GM12878 (cell line): ENCODE data around the gene AEN. TPM values are rescaled to one million over a fixed set of nuclear protein-coding genes. Genes with fewer than 3 reads are reported as not detected.

ENCODE experiments used
- ATAC-seq: fragments of 200-7000 bp; cut with Tn5 transposase; 3 replicates; pipeline ENCODE4 v1.9.1; 2020; ENCODE audit warnings: mild to moderate bottlenecking, moderate library complexity
- BruUV-seq: library from RNA; stranded (reverse); fragments of 400-500 nt; replicated peaks from 2 replicates; lab custom pipeline; 2021; lab: Mats Ljungman, UMichigan
- CTCF ChIA-PET: fragments of 300-600 bp; sonication (Branson Sonifier 250); formaldehyde crosslinking; extraction: SDS; loops from one replicate; lab custom pipeline; 2021; ENCODE audit warnings: inconsistent platforms; lab: Yijun Ruan, JAX
- POLR2A ChIA-PET: fragments of 350-600 bp; formaldehyde crosslinking; extraction: SDS; loops from one replicate; lab custom pipeline; 2021; ENCODE audit warnings: inconsistent platforms; lab: Charles Lee
- RAD21 ChIA-PET: fragments of 300-600 bp; sonication (Branson Sonifier 250); formaldehyde crosslinking; loops from one replicate; lab custom pipeline; 2023; ENCODE audit warnings: antibody characterized with exemption; ENCODE audit not compliant: unreplicated experiment; lab: Charles Lee
- SMC1A ChIA-PET: fragments of 300-600 bp; sonication (Branson Sonifier 250); formaldehyde crosslinking; loops from one replicate; lab custom pipeline; 2023; ENCODE audit not compliant: unreplicated experiment, uncharacterized antibody; lab: Charles Lee
- DNase-seq: peaks from one replicate; pipeline ENCODE4 v3.0.0-alpha.2; 2011; ENCODE audit warnings: low read depth, low spot score
- FAIRE-seq: peaks from 3 replicates; lab custom pipeline; 2011; peaks lifted over from hg19 to GRCh38; lab: Jason Lieb, UNC
- H2AFZ ChIP-seq: 2 replicates; pipeline ENCODE4 v1.6.0; 2011; ENCODE audit warnings: low read depth, low read length, control low read depth; ENCODE audit not compliant: control insufficient read depth
- H3K27ac ChIP-seq: 2 replicates; pipeline ENCODE4 v1.5.1; 2011; ENCODE audit warnings: control low read depth; ENCODE audit not compliant: control insufficient read depth, insufficient read depth
- H3K27me3 ChIP-seq, 2 experiments: replicated peaks in 1 of 2; 2 replicates each; pipeline versions ENCODE4 v1.6.0 to v1.6.1; 2011; ENCODE audit warnings: low read length in 1 of 2; ENCODE audit not compliant: control insufficient read depth in 2 of 2, insufficient read depth in 2 of 2
- H3K36me3 ChIP-seq, 2 experiments: 2 replicates each; pipeline ENCODE4 v1.5.1; 2011; ENCODE audit warnings: low read length in 1 of 2; ENCODE audit not compliant: control insufficient read depth in 2 of 2, insufficient read depth in 2 of 2
- H3K4me1 ChIP-seq: 2 replicates; pipeline ENCODE4 v1.6.1; 2011; ENCODE audit warnings: mild to moderate bottlenecking, low read length, moderate library complexity, mixed read lengths; ENCODE audit not compliant: control insufficient read depth, insufficient read depth
- H3K4me2 ChIP-seq: 2 replicates; pipeline ENCODE4 v1.6.0; 2011; ENCODE audit warnings: control low read depth; ENCODE audit not compliant: control insufficient read depth, insufficient read depth
- H3K4me3 ChIP-seq: fragments of 200-600 bp; sonication (generic); 2 replicates; pipeline ENCODE4 v1.5.1; 2016
- H3K79me2 ChIP-seq: 2 replicates; pipeline ENCODE4 v1.6.0; 2011; ENCODE audit warnings: low read length; ENCODE audit not compliant: control insufficient read depth, insufficient read depth
- H3K9ac ChIP-seq: 2 replicates; pipeline ENCODE4 v1.8.0; 2011; ENCODE audit warnings: low read length, control low read depth, mixed read lengths; ENCODE audit not compliant: control insufficient read depth, insufficient read depth
- H3K9me3 ChIP-seq: replicated peaks from 3 replicates; pipeline ENCODE4 v1.5.1; 2011; ENCODE audit warnings: mild to moderate bottlenecking, low read length; ENCODE audit not compliant: control insufficient read depth, insufficient read depth
- H4K20me1 ChIP-seq: 2 replicates; pipeline ENCODE4 v1.6.0; 2011; ENCODE audit not compliant: control insufficient read depth, insufficient read depth
- CEBPB ChIP-seq, 2 experiments: fragments of 150-350 bp in 1 of 2; IDR thresholded peaks; 2 replicates each; pipeline ENCODE4 v1.6.1; 2012 to 2014; ENCODE audit warnings: low read depth in 2 of 2, low read length in 2 of 2, borderline replicate concordance in 1 of 2, inconsistent platforms in 1 of 2
- CHD4 ChIP-seq: fragments of 200-600 bp; sonication (generic); IDR thresholded peaks from 2 replicates; pipeline ENCODE4 v1.6.1; 2016; ENCODE audit warnings: mild to moderate bottlenecking
- CTCF ChIP-seq, 3 experiments: IDR thresholded peaks in 2 of 3; conservative IDR thresholded peaks in 1 of 3; 2 replicates each; pipeline ENCODE4 v1.5.1; 2011; ENCODE audit warnings: low read depth in 3 of 3, low read length in 3 of 3, mild to moderate bottlenecking in 3 of 3, control low read depth in 2 of 3, moderate library complexity in 2 of 3, inconsistent platforms in 1 of 3, mixed read lengths in 1 of 3; ENCODE audit not compliant: control insufficient read depth in 2 of 3, insufficient read depth in 1 of 3; ENCODE audit errors: extremely low read depth in 1 of 3
- ETV6 ChIP-seq, 2 experiments: fragments of 450-650 bp in 1 of 2; IDR thresholded peaks in 1 of 2; conservative IDR thresholded peaks in 1 of 2; 2 replicates each; pipeline ENCODE4 v1.6.1; 2014; ENCODE audit warnings: antibody characterized with exemption in 1 of 2, borderline replicate concordance in 1 of 2, low read depth in 1 of 2, mild to moderate bottlenecking in 1 of 2, moderate library complexity in 1 of 2
- HCFC1 ChIP-seq: fragments of 150-350 bp; IDR thresholded peaks from 2 replicates; pipeline ENCODE4 v1.6.1; 2014; ENCODE audit warnings: low read length
- HDAC6 ChIP-seq: fragments of 200-600 bp; sonication (generic); IDR thresholded peaks from one replicate; pipeline ENCODE4 v1.8.0; 2017; ENCODE audit warnings: antibody characterized with exemption; ENCODE audit not compliant: unreplicated experiment
- MAX ChIP-seq: IDR thresholded peaks from 2 replicates; pipeline ENCODE4 v1.6.1; 2012; ENCODE audit warnings: low read depth, low read length, improper control_type of control experiment
- PKNOX1 ChIP-seq: fragments of 450-650 bp; IDR thresholded peaks from 2 replicates; pipeline ENCODE4 v1.6.1; 2016; ENCODE audit warnings: mild to moderate bottlenecking
- ZNF207 ChIP-seq: fragments of 450-650 bp; IDR thresholded peaks from 2 replicates; pipeline ENCODE4 v1.6.1; 2014; ENCODE audit warnings: antibody characterized with exemption, mild to moderate bottlenecking, borderline replicate concordance
- whole genome bisulfite sequencing: methylation state at CpG from one replicate; pipeline ENCODE4 v1.1.6; 2016; ENCODE audit warnings: low lambda C conversion rate; ENCODE audit not compliant: insufficient replicate concordance, insufficient coverage; ENCODE audit errors: missing lambda C conversion rate; 5-methylcytosine and 5-hydroxymethylcytosine counted together
- in situ Hi-C: fragments of 300-500 bp; cut with MboI; formaldehyde crosslinking; loops from 9 replicates; pipeline ENCODE4 v1.14.3; 2018; ENCODE audit warnings: mixed read lengths
- intact Hi-C: fragments of 100-400 bp; cut with micrococcal nuclease; formaldehyde crosslinking; loops from one replicate; pipeline ENCODE4 v1.14.2; 2022; ENCODE audit not compliant: unreplicated experiment
- polyA plus RNA-seq, 11 experiments: library from polyadenylated mRNA; depleted of rRNA in 4 of 11; unstranded in 6 of 11; stranded (reverse) in 5 of 11; fragments of >200 nt; fragmentation: Nextera tagmentation in 4 of 11; fragmentation: Illumina TruSeq in 1 of 11; extraction: Ambion mirVana in 4 of 11; extraction: Trizol in 1 of 11; gene quantifications; 1 replicate in 1 of 11; 2 replicates in 10 of 11; pipeline versions ENCODE4 v1.2.1 to v1.2.3, GENCODE V29; 2011 to 2016; ENCODE audit warnings: inconsistent platforms in 2 of 11, missing spikeins in 2 of 11, low read depth in 1 of 11
- total RNA-seq, 4 experiments: library from RNA; depleted of rRNA in 3 of 4; stranded (reverse); fragments of >200 nt in 3 of 4; fragmentation: Illumina TruSeq in 1 of 4; extraction: Trizol in 1 of 4; gene quantifications; 2 replicates each; pipeline versions ENCODE4 v1.2.1 to v1.2.3, GENCODE V29; 2013 to 2021

The AEN gene
- total and polyA plus RNA-seq, 10 of the 15 experiments (the other 5 are each of a cell fraction or from before 2014, with no cell fraction given), result 11.7 to 81.2 (median 53.7) TPM

GRCh38 chr15:88574655-88575054 lies 46.5 kb upstream of the AEN start (continued):
- TF ChIP-seq CTCF (IDR thresholded peaks at IDR 0.05 in 2 of 3, conservative IDR thresholded peaks at IDR 0.05 in 1 of 3; ENCODE audit: control insufficient read depth in 2 of 3, extremely low read depth in 1 of 3, insufficient read depth in 1 of 3, low read depth in 3 of 3, low read length in 3 of 3) (no peak), PKNOX1 (no peak), ZNF207 (no peak), MAX (no peak), CEBPB (IDR thresholded peaks at IDR 0.05; ENCODE audit: borderline replicate concordance in 1 of 2, low read depth in 2 of 2, low read length in 2 of 2) (no peak), HDAC6 (no peak)

- no peak for DNase-seq
- 22% methylated on average over 3 of the region's 3 CpGs for WGBS
- TF ChIP-seq ETV6 (conservative IDR thresholded peaks at IDR 0.05 in 1 of 2, IDR thresholded peaks at IDR 0.05 in 1 of 2; ENCODE audit: borderline replicate concordance in 1 of 2, low read depth in 1 of 2) (no peak), HCFC1 (no peak), CHD4 (no peak)
- Histone ChIP-seq H3K4me1 (no peaks in the 10 kb centered on the region), H3K36me3 (no peaks in the 10 kb centered on the region), H3K79me2 (no peaks in the 10 kb centered on the region), H3K4me3 (no peak overlapping the region), H3K9me3 (no peaks in the 10 kb centered on the region), H3K4me2 (no peak overlapping the region), H2AFZ (no peak overlapping the region), H3K27me3 (peaks cover 0 to 3% of the 10 kb centered on the region in 2 experiments; a peak in 1 of 4 replicates), H3K9ac (no peak overlapping the region), H4K20me1 (no peaks in the 10 kb centered on the region), H3K27ac (no peak overlapping the region)
- ChIA-PET CTCF (no interaction called here), SMC1A (no interaction called here), POLR2A (no interaction called here), RAD21 (no interaction called here)
- intact Hi-C loops, result no loop called here
- no peak for ATAC-seq
- in situ Hi-C loops, result no loop called here
- no peak for FAIRE-seq
- no TSS peak for BruUV-seq
Measured at GRCh38 chr15:88579322-88579721, 41.8 kb upstream of the AEN start.
